GM12878 (cell line): ENCODE data around the gene LIN7A. TPM values are rescaled to one million over a fixed set of nuclear protein-coding genes. Genes with fewer than 3 reads are reported as not detected.

Source experiments
- ATAC-seq: fragments of 200-7000 bp; cut with Tn5 transposase; 3 replicates; pipeline ENCODE4 v1.9.1; 2020; ENCODE audit warnings: mild to moderate bottlenecking, moderate library complexity
- BruUV-seq: library from RNA; stranded (reverse); fragments of 400-500 nt; replicated peaks from 2 replicates; lab custom pipeline; 2021; lab: Mats Ljungman, UMichigan
- CTCF ChIA-PET: fragments of 300-600 bp; sonication (Branson Sonifier 250); formaldehyde crosslinking; extraction: SDS; loops from one replicate; lab custom pipeline; 2021; ENCODE audit warnings: inconsistent platforms; lab: Yijun Ruan, JAX
- POLR2A ChIA-PET: fragments of 350-600 bp; formaldehyde crosslinking; extraction: SDS; loops from one replicate; lab custom pipeline; 2021; ENCODE audit warnings: inconsistent platforms; lab: Charles Lee
- RAD21 ChIA-PET: fragments of 300-600 bp; sonication (Branson Sonifier 250); formaldehyde crosslinking; loops from one replicate; lab custom pipeline; 2023; ENCODE audit warnings: antibody characterized with exemption; ENCODE audit not compliant: unreplicated experiment; lab: Charles Lee
- SMC1A ChIA-PET: fragments of 300-600 bp; sonication (Branson Sonifier 250); formaldehyde crosslinking; loops from one replicate; lab custom pipeline; 2023; ENCODE audit not compliant: unreplicated experiment, uncharacterized antibody; lab: Charles Lee
- DNase-seq: peaks from one replicate; pipeline ENCODE4 v3.0.0-alpha.2; 2011; ENCODE audit warnings: low read depth, low spot score
- FAIRE-seq: peaks from 3 replicates; lab custom pipeline; 2011; peaks lifted over from hg19 to GRCh38; lab: Jason Lieb, UNC
- H2AFZ ChIP-seq: 2 replicates; pipeline ENCODE4 v1.6.0; 2011; ENCODE audit warnings: low read depth, low read length, control low read depth; ENCODE audit not compliant: control insufficient read depth
- H3K27ac ChIP-seq: 2 replicates; pipeline ENCODE4 v1.5.1; 2011; ENCODE audit warnings: control low read depth; ENCODE audit not compliant: control insufficient read depth, insufficient read depth
- H3K27me3 ChIP-seq, 2 experiments: replicated peaks in 1 of 2; 2 replicates each; pipeline versions ENCODE4 v1.6.0 to v1.6.1; 2011; ENCODE audit warnings: low read length in 1 of 2; ENCODE audit not compliant: control insufficient read depth in 2 of 2, insufficient read depth in 2 of 2
- H3K36me3 ChIP-seq, 2 experiments: 2 replicates each; pipeline ENCODE4 v1.5.1; 2011; ENCODE audit warnings: low read length in 1 of 2; ENCODE audit not compliant: control insufficient read depth in 2 of 2, insufficient read depth in 2 of 2
- H3K4me1 ChIP-seq: 2 replicates; pipeline ENCODE4 v1.6.1; 2011; ENCODE audit warnings: mild to moderate bottlenecking, low read length, moderate library complexity, mixed read lengths; ENCODE audit not compliant: control insufficient read depth, insufficient read depth
- H3K4me2 ChIP-seq: 2 replicates; pipeline ENCODE4 v1.6.0; 2011; ENCODE audit warnings: control low read depth; ENCODE audit not compliant: control insufficient read depth, insufficient read depth
- H3K4me3 ChIP-seq: fragments of 200-600 bp; sonication (generic); 2 replicates; pipeline ENCODE4 v1.5.1; 2016
- H3K79me2 ChIP-seq: 2 replicates; pipeline ENCODE4 v1.6.0; 2011; ENCODE audit warnings: low read length; ENCODE audit not compliant: control insufficient read depth, insufficient read depth
- H3K9ac ChIP-seq: 2 replicates; pipeline ENCODE4 v1.8.0; 2011; ENCODE audit warnings: low read length, control low read depth, mixed read lengths; ENCODE audit not compliant: control insufficient read depth, insufficient read depth
- H3K9me3 ChIP-seq: replicated peaks from 3 replicates; pipeline ENCODE4 v1.5.1; 2011; ENCODE audit warnings: mild to moderate bottlenecking, low read length; ENCODE audit not compliant: control insufficient read depth, insufficient read depth
- H4K20me1 ChIP-seq: 2 replicates; pipeline ENCODE4 v1.6.0; 2011; ENCODE audit not compliant: control insufficient read depth, insufficient read depth
- ATF2 ChIP-seq: IDR thresholded peaks from 2 replicates; pipeline ENCODE4 v1.6.1; 2012; ENCODE audit warnings: low read length, inconsistent platforms
- BACH1 ChIP-seq: fragments of 450-650 bp; IDR thresholded peaks from 2 replicates; pipeline ENCODE4 v1.6.1; 2017; ENCODE audit warnings: mild to moderate bottlenecking, borderline replicate concordance
- CHD2 ChIP-seq: IDR thresholded peaks from 2 replicates; pipeline ENCODE4 v1.6.1; 2011; ENCODE audit warnings: low read depth, low read length, improper control_type of control experiment, borderline replicate concordance
- CREM ChIP-seq: IDR thresholded peaks from 2 replicates; pipeline ENCODE4 v1.6.1; 2014; ENCODE audit warnings: antibody characterized with exemption, low read depth
- ESRRA ChIP-seq: IDR thresholded peaks from 2 replicates; pipeline ENCODE4 v1.6.1; 2012; ENCODE audit warnings: mild to moderate bottlenecking, low read length, improper control_type of control experiment
- FOXK2 ChIP-seq: fragments of 450-650 bp; IDR thresholded peaks from 2 replicates; pipeline ENCODE4 v1.6.1; 2017; ENCODE audit warnings: mild to moderate bottlenecking, moderate library complexity
- HCFC1 ChIP-seq: fragments of 150-350 bp; IDR thresholded peaks from 2 replicates; pipeline ENCODE4 v1.6.1; 2014; ENCODE audit warnings: low read length
- HDAC6 ChIP-seq: fragments of 200-600 bp; sonication (generic); IDR thresholded peaks from one replicate; pipeline ENCODE4 v1.8.0; 2017; ENCODE audit warnings: antibody characterized with exemption; ENCODE audit not compliant: unreplicated experiment
- JUNB ChIP-seq: IDR thresholded peaks from 2 replicates; pipeline ENCODE4 v1.6.1; 2016; ENCODE audit warnings: antibody characterized with exemption, mild to moderate bottlenecking
- MEF2B ChIP-seq: fragments of 450-650 bp; IDR thresholded peaks from 2 replicates; pipeline ENCODE4 v1.6.1; 2018; ENCODE audit warnings: mild to moderate bottlenecking, moderate library complexity; ENCODE audit not compliant: partially characterized antibody, poor library complexity, severe bottlenecking
- NR2C1 ChIP-seq: fragments of 450-650 bp; IDR thresholded peaks from 2 replicates; pipeline ENCODE4 v1.6.1; 2017; ENCODE audit warnings: antibody characterized with exemption, mild to moderate bottlenecking, moderate library complexity
- PAX5 ChIP-seq: IDR thresholded peaks from 2 replicates; pipeline ENCODE4 v1.6.1; 2011; ENCODE audit warnings: low read depth, low read length, borderline replicate concordance
- RAD21 ChIP-seq: IDR thresholded peaks from 2 replicates; pipeline ENCODE4 v1.6.1; 2011; ENCODE audit warnings: mild to moderate bottlenecking, low read depth, low read length, moderate library complexity; ENCODE audit not compliant: insufficient read depth
- RB1 ChIP-seq: fragments of 450-650 bp; formaldehyde crosslinking; IDR thresholded peaks from 2 replicates; pipeline ENCODE4 v1.6.1; 2017; ENCODE audit warnings: mild to moderate bottlenecking, borderline replicate concordance
- SMARCA5 ChIP-seq: fragments of 450-650 bp; IDR thresholded peaks from 2 replicates; pipeline ENCODE4 v1.6.1; 2017; ENCODE audit warnings: mild to moderate bottlenecking
- SMC3 ChIP-seq: IDR thresholded peaks from 2 replicates; pipeline ENCODE4 v1.6.1; 2011; ENCODE audit warnings: low read length, improper control_type of control experiment, borderline replicate concordance
- SRF ChIP-seq, 2 experiments: IDR thresholded peaks; 2 replicates each; pipeline ENCODE4 v1.6.1; 2011; ENCODE audit warnings: low read depth in 2 of 2, low read length in 2 of 2, mild to moderate bottlenecking in 1 of 2, moderate library complexity in 1 of 2
- SUPT20H ChIP-seq: IDR thresholded peaks from 2 replicates; pipeline ENCODE4 v1.6.1; 2011; ENCODE audit warnings: low read depth, mild to moderate bottlenecking, low read length, moderate library complexity, borderline replicate concordance; ENCODE audit not compliant: control insufficient read depth
- SUZ12 ChIP-seq: fragments of 200-600 bp; sonication (generic); IDR thresholded peaks from one replicate; pipeline ENCODE4 v1.6.1; 2018; ENCODE audit warnings: antibody characterized with exemption, mild to moderate bottlenecking; ENCODE audit not compliant: unreplicated experiment
- TAF1 ChIP-seq: IDR thresholded peaks from 2 replicates; pipeline ENCODE4 v1.6.1; 2011; ENCODE audit warnings: mild to moderate bottlenecking, low read depth, low read length, borderline replicate concordance
- TCF3 ChIP-seq: IDR thresholded peaks from 2 replicates; pipeline ENCODE4 v1.6.1; 2012; ENCODE audit warnings: low read depth, mild to moderate bottlenecking, low read length, borderline replicate concordance; ENCODE audit not compliant: insufficient read depth
- ZNF384 ChIP-seq: IDR thresholded peaks from 2 replicates; pipeline ENCODE4 v1.6.1; 2012; ENCODE audit warnings: low read depth, mild to moderate bottlenecking, low read length, improper control_type of control experiment, borderline replicate concordance
- WGBS: methylation state at CpG from one replicate; pipeline ENCODE4 v1.1.6; 2016; ENCODE audit warnings: low lambda C conversion rate; ENCODE audit not compliant: insufficient replicate concordance, insufficient coverage; ENCODE audit errors: missing lambda C conversion rate; 5-methylcytosine and 5-hydroxymethylcytosine counted together
- in situ Hi-C: fragments of 300-500 bp; cut with MboI; formaldehyde crosslinking; loops from 9 replicates; pipeline ENCODE4 v1.14.3; 2018; ENCODE audit warnings: mixed read lengths
- intact Hi-C: fragments of 100-400 bp; cut with micrococcal nuclease; formaldehyde crosslinking; loops from one replicate; pipeline ENCODE4 v1.14.2; 2022; ENCODE audit not compliant: unreplicated experiment
- polyA plus RNA-seq, 11 experiments: library from polyadenylated mRNA; depleted of rRNA in 4 of 11; unstranded in 6 of 11; stranded (reverse) in 5 of 11; fragments of >200 nt; fragmentation: Nextera tagmentation in 4 of 11; fragmentation: Illumina TruSeq in 1 of 11; extraction: Ambion mirVana in 4 of 11; extraction: Trizol in 1 of 11; gene quantifications; 1 replicate in 1 of 11; 2 replicates in 10 of 11; pipeline versions ENCODE4 v1.2.1 to v1.2.3, GENCODE V29; 2011 to 2016; ENCODE audit warnings: inconsistent platforms in 2 of 11, missing spikeins in 2 of 11, low read depth in 1 of 11
- total RNA-seq, 4 experiments: library from RNA; depleted of rRNA in 3 of 4; stranded (reverse); fragments of >200 nt in 3 of 4; fragmentation: Illumina TruSeq in 1 of 4; extraction: Trizol in 1 of 4; gene quantifications; 2 replicates each; pipeline versions ENCODE4 v1.2.1 to v1.2.3, GENCODE V29; 2013 to 2021
- TF ChIP-seq, protein P1 (sequence below): IDR thresholded peaks from 2 replicates; pipeline ENCODE4 v1.6.1; 2011; ENCODE audit warnings: borderline replicate concordance, low read depth, mild to moderate bottlenecking, moderate library complexity, low read length; ENCODE audit not compliant: insufficient read depth, poor library complexity, severe bottlenecking

LIN7A gene
- total and polyA plus RNA-seq, 10 of the 15 experiments (the other 5 are each of a cell fraction or from before 2014, with no cell fraction given): 0.04 to 0.93 (median 0.35) TPM; not detected in 1

- TF ChIP-seq SUPT20H (no peak), BACH1 (no peak), SMC3 (no peak)
Measured at GRCh38 chr12:80749456-80749855, 188.3 kb downstream of the LIN7A start (continued).

DNA sequence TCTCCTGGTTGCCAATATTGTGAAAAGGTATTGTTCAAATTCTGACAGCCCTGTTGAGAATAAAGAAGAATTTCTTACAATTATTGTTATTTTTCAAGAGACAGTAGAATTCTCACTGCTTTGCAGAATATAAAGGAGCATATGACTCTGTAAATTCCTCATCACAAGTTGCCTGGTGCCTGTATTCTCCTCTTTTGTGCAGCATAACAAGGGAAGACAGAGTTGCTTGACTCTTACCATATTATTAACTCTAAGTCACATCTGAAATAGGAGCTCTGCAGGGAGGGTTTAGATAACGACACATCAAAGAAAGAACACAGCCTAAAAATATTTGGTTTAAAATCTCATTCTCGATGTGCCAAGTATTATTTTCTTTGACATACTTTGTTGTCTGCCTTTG, 189.9 kb downstream of the LIN7A start:
- in situ Hi-C loops (no loop called here), intact Hi-C loops (no loop called here)
- WGBS: 71% methylated on average over 2 of the region's 2 CpGs
- Histone ChIP-seq H3K9ac (no peak overlapping the region), H3K27me3 (no peaks in the 10 kb centered on the region), H3K9me3 (no peaks in the 10 kb centered on the region), H3K36me3 (no peaks in the 10 kb centered on the region), H3K4me3 (no peak overlapping the region), H3K4me1 (no peaks in the 10 kb centered on the region), H4K20me1 (no peaks in the 10 kb centered on the region), H3K79me2 (no peaks in the 10 kb centered on the region), H3K4me2 (no peak overlapping the region), H3K27ac (no peak overlapping the region), H2AFZ (no peak overlapping the region)
- ChIA-PET POLR2A (no interaction called here), RAD21 (no interaction called here), SMC1A (no interaction called here), CTCF (no interaction called here)
- DNase-seq (no peak), ATAC-seq (no peak), FAIRE-seq (no peak)
- no TSS peak for BruUV-seq
- TF ChIP-seq ESRRA (no peak), PAX5 (no peak), TAF1 (no peak), NR2C1 (no peak), RB1 (no peak), RAD21 (no peak), TCF3 (no peak), JUNB (no peak), FOXK2 (no peak), CHD2 (no peak), SUZ12 (no peak), HDAC6 (no peak), SMARCA5 (no peak), ZNF384 (no peak), SRF (IDR thresholded peaks at IDR 0.05; ENCODE audit: low read depth in 2 of 2, low read length in 2 of 2) (no peak), MEF2B (no peak), ATF2 (no peak), HCFC1 (no peak), CREM (no peak)
- TF ChIP-seq, protein P1, sequence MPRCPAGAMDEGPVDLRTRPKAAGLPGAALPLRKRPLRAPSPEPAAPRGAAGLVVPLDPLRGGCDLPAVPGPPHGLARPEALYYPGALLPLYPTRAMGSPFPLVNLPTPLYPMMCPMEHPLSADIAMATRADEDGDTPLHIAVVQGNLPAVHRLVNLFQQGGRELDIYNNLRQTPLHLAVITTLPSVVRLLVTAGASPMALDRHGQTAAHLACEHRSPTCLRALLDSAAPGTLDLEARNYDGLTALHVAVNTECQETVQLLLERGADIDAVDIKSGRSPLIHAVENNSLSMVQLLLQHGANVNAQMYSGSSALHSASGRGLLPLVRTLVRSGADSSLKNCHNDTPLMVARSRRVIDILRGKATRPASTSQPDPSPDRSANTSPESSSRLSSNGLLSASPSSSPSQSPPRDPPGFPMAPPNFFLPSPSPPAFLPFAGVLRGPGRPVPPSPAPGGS: no peak
